Skeletal muscle cell (primary cell): ENCODE results near the gene BCAT1.
"Not testable (repeated sequence)": the region's sequence is repeated elsewhere in the genome, so short reads cannot be mapped to it uniquely, and the experiment has no call there.

Experiments used
- DNase-seq: peaks from one replicate; pipeline ENCODE4 v3.0.0-alpha.2; 2010; ENCODE audit warnings: low read depth
- H3K4me3 ChIP-seq: 2 replicates; pipeline ENCODE4 v1.5.1; 2011; ENCODE audit warnings: low read depth, mild to moderate bottlenecking, control low read depth, low read length, moderate library complexity

The BCAT1 gene

DNA sequence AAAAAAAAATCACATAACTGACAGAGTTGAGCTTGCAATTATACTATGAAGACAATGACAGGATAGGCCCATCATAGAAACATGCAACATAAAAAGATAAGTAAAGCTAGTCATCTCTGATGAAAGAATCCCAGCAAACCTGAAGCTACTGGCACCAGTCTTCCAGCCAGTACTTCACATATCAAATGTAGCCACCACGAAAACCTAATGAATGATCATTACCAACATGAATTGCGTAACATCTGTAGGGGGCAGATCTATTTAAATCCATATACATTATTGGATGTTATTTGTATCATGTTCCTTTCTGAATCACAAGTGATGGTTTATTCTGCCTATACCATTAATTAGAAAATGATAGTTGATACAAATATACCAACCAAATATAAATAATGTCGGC lies 73.9 kb downstream of the BCAT1 start:
- H3K4me3 ChIP-seq: no peak overlapping the region
- DNase-seq: no peak

DNA sequence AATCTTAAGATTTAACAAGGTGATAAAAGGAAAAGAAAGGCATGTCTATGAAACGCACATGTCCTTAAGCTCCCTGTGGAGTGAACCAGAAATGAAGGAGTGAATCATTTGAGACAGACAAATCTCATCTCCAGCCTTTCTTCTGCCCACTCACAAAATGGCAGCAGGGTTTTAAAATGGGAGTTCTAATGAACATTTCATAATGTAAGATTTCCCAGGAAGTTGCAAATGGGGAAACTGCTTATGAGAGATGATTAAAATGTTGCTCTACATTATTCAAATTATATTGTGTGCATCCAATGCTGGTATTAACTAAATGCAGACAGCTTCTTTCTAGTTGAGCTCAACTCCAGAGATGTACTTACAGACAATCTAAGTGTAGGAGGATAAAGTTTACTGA lies 76.7 kb downstream of the BCAT1 start:
- no peak for DNase-seq
- no peak overlapping the region for H3K4me3 ChIP-seq

DNA sequence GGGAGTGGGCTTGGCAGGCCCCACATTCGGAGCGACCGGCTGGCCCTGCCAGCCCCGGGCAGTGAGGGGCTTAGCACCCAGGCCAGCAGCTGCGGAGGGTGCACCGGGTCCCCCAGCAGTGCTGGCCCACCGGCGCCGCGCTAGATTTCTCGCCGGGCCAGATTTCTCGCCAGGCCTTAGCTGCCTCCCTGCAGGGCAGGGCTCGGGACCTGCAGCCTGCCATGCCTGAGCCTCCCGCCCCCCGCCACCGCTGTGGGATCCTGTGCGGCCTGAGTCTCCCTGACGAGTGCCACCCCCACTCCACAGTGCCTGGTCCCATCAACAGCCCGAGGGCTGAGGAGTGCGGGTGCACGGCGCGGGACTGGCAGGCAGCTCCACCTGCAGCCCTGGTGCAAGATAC lies 82.8 kb downstream of the BCAT1 start:
- not testable (repeated sequence) for DNase-seq, H3K4me3 ChIP-seq

DNA sequence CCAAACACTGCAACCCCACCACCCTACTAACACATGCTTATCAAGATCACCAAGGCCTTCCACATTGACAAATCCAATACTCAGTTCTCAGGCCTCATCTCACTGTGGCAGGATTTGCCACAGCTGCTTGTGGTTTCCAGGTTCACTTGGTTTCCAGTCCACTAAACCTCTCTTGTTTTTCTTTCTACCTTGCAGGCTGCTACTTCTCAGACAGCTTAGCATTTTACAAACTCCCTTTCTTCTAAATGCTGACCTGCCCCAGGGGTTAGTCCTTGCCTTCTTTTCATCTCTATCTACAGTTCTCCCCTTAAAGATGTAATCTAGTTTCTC lies 84.1 kb downstream of the BCAT1 start:
- no peak for DNase-seq
- no peak overlapping the region for H3K4me3 ChIP-seq

DNA sequence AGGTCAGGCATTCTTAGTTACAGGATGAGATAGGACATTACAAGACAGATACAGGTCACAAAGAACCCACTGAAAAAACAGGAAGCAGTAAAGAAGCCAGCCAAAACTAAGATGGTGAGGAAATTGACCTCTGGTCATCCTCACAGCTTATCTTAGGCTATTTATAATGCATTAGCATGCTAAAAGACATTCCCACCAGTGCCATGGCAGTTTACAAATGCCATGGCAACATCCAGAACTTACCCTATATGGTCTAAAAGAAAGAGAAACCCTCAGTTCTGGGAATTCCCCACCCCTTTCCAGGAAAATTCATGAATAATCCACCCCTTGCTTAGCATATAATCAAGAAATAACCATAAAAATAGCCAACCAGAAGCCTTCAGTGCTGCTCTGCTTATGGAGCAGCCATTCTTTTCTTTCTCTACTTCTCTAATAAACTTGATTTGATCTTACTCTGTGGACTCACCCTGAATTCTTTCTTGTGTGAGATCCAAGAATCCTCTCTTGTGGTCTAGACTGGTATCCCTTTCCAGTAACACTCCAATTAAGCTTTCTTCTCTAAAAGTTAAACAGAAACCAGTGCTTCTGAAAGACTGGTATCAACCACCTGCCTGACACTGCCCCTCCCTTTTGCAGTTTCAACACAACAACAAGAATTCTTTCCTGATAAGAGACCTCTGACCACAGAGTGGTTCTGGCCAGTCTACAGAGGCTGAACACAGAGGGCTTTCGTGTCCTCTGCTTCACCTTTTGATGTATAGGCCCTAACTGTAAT lies 86.9 kb downstream of the BCAT1 start:
- no peak for DNase-seq

DNA sequence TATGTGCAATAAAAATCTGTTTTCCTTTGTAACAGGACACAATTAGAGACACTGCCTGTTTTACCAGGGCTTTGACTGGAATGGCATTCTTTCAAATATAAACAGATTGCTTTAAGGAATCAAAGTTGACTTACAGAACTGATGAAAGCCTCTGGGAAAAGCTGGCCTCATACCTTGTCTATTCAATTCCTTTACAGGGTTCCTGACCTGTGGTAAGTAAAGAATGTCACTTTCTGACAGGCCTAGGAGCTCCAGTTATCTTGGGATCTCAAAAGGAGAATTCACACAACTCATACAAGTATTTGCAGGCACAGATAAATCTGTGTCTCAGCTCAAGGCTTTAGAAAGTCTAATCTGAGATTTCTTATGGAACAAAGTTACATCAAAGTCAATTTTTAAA lies 88.4 kb downstream of the BCAT1 start:
- DNase-seq: no peak
- H3K4me3 ChIP-seq: no peak overlapping the region

More for the DNA sequence above, 86.9 kb downstream of the BCAT1 start:
- H3K4me3 ChIP-seq: no peak overlapping the region

DNA sequence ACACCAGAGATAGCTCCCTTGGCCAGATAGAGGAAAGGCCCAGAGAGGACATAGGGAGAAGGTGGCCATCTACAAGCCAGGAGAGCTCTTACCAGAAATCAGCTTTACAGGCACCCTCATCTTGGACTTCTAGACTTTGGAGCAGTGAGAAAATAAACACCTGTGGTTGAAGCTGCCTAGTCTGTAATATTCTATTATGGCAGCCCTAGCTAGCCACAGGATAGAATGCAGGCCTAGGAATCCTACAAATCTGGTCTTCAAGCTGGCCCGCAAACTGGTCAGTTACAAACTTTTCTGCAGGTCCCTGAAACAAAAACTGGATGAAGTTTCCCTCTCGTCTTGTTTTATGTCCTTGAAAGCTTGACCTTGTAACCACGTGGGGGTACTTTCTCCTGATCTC lies 92.4 kb downstream of the BCAT1 start:
- H3K4me3 ChIP-seq: no peak overlapping the region
- DNase-seq: no peak

DNA sequence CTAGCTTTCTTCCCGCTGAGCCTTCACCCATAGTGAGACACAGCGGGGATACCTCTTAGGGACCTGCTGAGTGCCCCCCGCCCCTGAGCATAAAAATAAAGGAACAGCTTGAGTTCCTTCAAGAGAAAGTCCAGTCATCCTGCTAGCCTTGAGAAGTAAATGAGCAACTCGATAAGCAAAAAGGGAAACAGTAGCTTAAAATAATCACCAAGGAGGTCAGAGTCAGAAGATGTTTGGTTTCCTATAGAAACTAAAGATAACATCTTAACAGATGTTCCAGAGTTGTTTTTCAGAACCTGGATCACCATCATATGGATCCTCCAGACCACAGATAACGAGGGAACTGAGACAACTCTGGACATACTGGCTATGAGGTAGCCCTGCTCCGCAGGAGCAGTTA lies 94.0 kb downstream of the BCAT1 start:
- no peak overlapping the region for H3K4me3 ChIP-seq
- no peak for DNase-seq

DNA sequence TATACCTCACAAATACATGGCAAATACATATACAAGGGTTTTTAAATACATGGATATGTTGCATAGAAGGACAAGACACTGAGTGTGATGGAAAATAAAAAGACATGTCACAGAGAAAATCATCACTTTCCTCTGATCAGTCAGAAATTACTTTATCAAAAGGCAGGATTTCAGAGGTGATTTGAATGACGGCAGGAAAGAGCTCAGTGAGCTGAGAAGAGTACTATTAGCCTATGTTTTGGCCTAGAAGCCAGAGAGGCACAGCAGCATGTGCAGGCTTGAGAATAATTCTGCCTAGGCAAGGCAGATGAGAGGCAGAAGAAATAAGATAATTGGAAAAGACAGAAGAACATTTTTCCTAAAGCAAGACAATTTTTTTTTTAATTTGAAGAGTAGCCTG lies 94.9 kb downstream of the BCAT1 start:
- no peak for DNase-seq

DNA sequence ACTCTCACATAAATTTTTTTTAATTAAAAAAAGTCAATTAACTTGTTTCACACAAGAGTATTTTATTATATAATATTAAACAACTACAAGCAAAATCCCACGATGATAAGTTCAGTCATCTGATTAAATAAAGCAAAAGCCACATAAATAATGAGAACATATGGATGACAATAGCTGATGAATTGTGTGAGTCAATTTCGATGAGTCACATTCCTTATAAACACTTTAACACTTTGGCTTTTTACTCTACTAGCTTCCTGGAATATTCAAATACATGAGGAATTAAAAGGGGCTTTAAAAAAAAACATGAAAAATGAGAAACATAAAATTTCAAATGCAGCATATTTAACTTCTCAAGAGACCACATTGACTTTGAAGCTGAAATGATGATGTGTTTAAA lies 95.3 kb downstream of the BCAT1 start:
- no peak overlapping the region for H3K4me3 ChIP-seq
- DNase-seq: no peak

More for the DNA sequence above, 94.9 kb downstream of the BCAT1 start:
- no peak overlapping the region for H3K4me3 ChIP-seq

DNA sequence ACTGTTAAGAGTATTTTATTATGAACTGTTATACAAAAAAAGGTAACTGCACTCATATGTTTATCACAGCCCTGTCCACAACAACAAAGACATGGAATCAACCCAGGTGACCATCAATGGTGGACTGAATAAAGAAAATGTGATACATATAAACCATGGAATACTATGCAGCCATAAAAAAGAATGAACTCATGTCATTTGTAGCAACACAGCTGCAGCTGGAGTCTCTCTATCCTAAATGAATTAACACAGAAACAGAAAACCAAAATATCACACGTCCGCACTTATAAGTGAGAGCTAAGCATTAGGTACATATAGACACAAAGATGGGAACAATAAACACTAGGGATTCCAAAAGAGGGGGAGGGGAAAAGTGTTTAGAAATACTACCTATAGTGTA lies 95.8 kb downstream of the BCAT1 start:
- H3K4me3 ChIP-seq: no peak overlapping the region
- DNase-seq: no peak

DNA sequence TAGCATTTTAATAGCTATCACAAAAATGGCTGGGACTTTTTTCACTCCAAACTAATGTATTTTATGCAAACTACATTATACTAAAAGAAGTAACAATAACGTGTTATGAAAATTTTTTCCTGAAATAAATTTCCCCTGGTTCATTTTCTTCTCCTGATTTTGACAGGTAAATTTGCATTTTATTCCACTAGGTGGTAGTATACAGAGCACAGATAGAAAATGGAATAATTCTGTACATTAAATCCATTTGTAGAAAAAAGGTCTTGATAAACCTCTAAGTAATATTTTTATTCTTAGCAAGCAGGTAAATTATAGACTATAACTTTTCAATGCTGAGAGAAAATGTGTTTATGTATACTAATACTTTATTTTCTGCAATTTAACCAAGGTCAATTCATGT lies 96.5 kb downstream of the BCAT1 start:
- no peak for DNase-seq
- no peak overlapping the region for H3K4me3 ChIP-seq

DNA sequence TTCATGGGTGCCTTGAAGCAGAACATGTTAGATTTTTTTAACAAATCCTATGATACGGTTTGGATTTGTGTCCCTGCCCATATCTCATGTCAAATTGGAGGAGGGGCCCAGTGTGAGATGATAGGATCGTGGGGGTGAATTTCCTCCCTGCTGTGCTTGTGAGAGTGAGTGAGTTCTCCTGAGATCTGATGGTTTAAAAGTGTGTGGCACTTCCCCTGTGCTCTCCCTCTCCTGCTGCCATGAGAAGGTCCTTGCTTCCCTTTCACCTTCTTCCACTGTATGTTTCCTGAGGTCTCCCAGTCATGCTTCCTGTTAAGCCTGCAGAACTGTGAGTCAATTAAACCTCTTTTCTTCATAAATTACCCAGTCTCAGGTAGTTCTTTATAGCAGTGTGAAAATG lies 97.0 kb downstream of the BCAT1 start:
- not testable (repeated sequence) for DNase-seq, H3K4me3 ChIP-seq

DNA sequence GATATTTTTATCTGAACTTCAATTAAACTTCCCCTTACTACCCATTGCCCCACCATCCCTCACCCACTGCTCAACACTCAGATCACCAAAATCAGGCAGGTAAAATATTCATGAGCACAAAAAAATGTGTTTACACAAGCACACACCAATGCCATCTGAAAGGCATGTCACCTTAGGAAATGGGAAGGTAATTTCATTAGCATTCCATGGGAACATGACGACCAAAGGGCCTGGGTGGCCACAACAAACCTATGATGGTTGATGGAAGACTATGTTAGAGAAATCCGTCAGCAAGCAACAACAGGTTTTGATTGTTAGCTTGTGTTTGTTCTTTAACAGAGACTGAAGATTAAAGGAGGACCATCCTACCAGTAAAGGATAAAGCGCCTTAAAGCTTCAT lies 97.6 kb downstream of the BCAT1 start:
- DNase-seq: no peak
- H3K4me3 ChIP-seq: no peak overlapping the region

DNA sequence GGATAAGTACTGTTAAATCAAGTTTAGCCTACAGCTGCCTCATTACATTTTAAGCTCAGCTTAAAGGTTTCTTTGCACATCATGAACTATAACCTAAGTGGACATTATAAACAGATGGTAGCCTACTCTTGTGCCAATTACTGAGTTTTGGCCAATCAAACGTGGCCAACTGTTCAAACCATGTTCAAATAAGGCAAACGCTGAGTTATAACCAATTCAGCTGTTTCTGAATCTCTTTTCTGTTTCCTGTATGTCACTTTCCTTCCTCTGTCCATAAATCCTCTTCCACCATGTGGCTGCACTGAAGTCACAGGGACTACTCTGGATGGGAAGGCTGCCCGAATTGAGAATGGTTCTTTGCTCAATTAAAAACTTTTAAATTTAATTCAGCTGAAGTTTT lies 98.4 kb downstream of the BCAT1 start:
- H3K4me3 ChIP-seq: no peak overlapping the region
- no peak for DNase-seq

DNA sequence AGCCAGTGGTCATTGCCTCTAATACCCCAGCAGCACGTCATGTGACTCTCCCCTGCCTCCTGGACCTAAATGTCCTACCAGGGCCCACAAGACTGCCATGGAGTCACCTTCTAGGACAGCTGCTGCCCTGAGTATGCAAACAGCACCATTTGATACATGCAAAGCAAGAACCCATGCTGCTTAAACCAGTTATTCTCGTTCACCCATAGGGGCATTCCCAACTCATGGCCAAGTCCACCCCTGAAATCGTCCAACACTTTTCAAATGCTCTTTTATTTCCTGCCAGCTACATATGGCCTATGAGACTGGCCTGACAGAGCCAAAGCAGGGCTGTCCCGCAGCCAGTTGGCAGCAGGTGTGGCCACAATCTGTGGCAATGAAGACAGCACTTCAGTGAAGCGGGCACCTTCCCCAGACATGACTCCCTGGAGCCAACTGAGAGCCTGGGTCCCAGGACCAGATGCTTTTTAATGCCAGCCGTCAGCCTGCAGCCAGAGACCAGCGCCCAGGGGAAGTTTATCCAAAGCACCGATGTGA lies 99.9 kb downstream of the BCAT1 start:
- no peak overlapping the region for H3K4me3 ChIP-seq
- no peak for DNase-seq

DNA sequence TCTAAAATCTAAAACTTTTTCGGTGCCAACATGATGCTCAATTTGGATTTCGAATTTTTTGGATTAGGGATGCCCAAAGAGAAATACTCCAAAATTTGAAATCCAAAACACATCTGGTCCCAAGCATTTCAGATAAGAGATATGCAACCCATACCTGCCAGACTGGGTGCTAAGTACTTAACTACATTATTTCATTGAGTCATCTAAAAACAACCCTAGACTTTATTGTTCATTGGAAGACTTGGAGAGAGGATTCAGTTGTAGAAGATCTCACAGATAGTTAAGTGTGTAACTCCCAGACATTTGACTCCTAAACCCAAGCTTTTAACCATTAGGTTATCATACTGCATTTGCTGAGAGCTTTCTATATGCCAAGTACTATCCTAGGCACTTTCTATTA lies 102.2 kb downstream of the BCAT1 start:
- DNase-seq: no peak
- H3K4me3 ChIP-seq: no peak overlapping the region

DNA sequence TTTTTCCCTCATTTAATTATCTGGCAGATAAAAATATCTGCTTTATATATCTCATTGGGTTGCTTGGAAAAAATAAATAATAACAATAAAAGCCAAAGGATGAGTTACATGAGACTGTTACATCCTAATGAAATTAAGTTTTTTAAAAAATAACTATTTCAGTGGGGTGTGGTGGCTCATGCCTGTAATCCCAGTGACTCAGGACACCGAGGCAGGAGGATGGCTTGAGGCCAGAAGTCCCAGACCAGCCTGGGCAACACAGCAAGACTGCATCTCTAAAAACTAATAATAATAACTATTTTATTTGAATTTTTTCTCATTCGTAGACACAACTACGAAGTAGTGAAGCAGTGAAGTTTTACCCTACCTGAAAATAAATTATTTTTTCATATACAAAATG lies 103.3 kb downstream of the BCAT1 start:
- DNase-seq: no peak

DNA sequence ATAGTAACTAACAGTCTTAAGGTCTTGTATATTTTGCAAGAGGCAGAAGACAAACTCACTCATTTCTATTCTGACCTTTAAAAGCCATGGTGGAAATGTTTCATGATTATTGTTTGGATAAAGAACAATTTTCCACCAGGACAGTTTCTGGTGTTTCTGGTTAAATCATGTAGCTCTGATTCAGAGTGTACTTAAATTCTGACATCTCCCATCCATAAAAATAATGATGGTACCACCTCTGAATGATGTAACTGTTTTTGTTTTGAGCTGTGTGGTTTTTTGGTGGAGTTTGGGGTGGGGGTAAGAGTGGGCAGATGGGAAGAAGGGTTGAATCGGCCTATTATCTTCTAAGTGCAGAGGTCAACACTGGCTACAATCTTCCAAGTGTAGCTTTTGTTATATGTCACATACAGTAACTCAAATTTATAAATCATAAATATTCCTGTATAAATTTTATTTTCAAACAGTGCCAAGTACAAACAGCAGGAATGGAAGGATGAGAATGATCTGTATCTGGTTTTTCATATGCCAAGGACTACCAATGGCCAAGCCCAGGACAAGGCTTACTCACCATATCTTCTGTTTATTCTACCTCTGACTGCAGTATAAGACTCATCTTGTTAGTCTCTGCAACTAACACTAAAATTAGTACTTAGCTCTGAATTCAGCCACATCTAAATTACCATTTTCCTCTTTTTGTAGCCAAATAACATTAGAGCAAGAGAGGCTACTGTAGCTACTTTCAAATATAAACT lies 108.7 kb downstream of the BCAT1 start:
- H3K4me3 ChIP-seq: no peak overlapping the region
- DNase-seq: peak; percentile 35

More for the DNA sequence above, 103.3 kb downstream of the BCAT1 start:
- no peak overlapping the region for H3K4me3 ChIP-seq

DNA sequence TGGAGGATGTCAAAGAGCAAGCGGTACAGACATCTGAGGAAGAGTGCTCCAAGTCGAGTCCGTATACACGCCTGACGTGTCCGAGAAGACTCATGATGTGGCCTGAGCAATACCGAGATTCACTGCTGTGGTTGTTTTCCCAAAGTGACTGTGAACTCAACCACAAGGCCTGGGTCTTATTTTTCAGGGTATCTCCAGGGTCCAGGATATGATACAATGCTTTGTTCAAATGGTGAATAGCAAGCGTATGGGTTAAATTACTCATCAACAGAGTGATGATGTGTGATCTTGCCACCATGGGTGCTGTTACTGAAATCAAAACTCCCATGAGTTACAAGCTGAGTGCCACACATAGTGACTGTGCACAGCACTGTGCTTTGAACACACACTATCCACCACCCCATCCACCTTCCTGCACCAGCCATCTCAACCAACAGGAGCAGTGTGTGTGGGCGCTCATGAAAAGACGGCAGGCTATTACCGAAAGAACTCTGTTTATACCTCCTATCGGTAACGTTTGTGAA lies 109.6 kb downstream of the BCAT1 start:
- DNase-seq: peak; percentile 64

DNA sequence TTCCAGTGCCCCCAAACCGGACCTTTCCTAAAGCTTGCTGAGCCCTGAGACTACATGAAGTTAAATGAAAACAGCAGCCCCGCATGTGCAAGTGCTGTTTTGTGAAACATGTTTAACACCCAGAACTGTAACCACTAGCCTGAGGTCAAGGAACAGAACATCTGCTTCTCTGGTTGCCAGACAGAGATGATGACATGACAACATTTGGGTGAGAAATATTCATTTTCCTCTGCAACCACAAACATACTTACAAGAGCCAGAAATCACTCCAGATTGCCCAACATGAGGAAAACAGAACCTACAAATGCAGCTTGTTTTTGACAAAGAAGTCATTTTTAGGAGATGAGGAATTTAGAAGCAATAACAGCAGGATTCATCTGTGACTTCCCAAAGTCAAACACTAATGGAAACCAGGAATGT lies 110.4 kb downstream of the BCAT1 start:
- H3K4me3 ChIP-seq: no peak overlapping the region
- peak; percentile 96 for DNase-seq

More for the DNA sequence above, 109.6 kb downstream of the BCAT1 start:
- no peak overlapping the region for H3K4me3 ChIP-seq
